WTC11 (cell line): ENCODE measurements around the gene RPIA.

Experiments used
- GABPB1 ChIP-seq: sonication (generic); formaldehyde crosslinking; IDR thresholded peaks from 2 replicates; pipeline ENCODE4 v1.8.1; 2023; ENCODE audit warnings: mild to moderate bottlenecking, missing genetic modification reagents
- SP1 ChIP-seq: sonication (generic); formaldehyde crosslinking; conservative IDR thresholded peaks from 2 replicates; pipeline ENCODE4 v1.8.1; 2022; ENCODE audit warnings: missing genetic modification reagents
- ZNF263 ChIP-seq: sonication (generic); formaldehyde crosslinking; IDR thresholded peaks from 2 replicates; pipeline ENCODE4 v1.8.1; 2022; ENCODE audit warnings: low read depth, mild to moderate bottlenecking, moderate library complexity, missing genetic modification reagents
- TF ChIP-seq, protein P1 (sequence below): fragments of 200-600 bp; IDR thresholded peaks from 2 replicates; pipeline ENCODE4 v1.8.0; 2022; ENCODE audit warnings: antibody characterized with exemption
- TF ChIP-seq, protein P2 (sequence below): sonication (generic); formaldehyde crosslinking; IDR thresholded peaks from 2 replicates; pipeline ENCODE4 v1.8.1; 2023; ENCODE audit warnings: mild to moderate bottlenecking, missing genetic modification reagents, moderate library complexity
- TF ChIP-seq, protein P3 (sequence below): sonication (generic); formaldehyde crosslinking; IDR thresholded peaks from 2 replicates; pipeline ENCODE4 v1.8.0; 2022; ENCODE audit warnings: mild to moderate bottlenecking, missing genetic modification reagents

- no peak for TF ChIP-seq GABPB1 (CRISPR knock-in tag)
- TF ChIP-seq, protein P1, sequence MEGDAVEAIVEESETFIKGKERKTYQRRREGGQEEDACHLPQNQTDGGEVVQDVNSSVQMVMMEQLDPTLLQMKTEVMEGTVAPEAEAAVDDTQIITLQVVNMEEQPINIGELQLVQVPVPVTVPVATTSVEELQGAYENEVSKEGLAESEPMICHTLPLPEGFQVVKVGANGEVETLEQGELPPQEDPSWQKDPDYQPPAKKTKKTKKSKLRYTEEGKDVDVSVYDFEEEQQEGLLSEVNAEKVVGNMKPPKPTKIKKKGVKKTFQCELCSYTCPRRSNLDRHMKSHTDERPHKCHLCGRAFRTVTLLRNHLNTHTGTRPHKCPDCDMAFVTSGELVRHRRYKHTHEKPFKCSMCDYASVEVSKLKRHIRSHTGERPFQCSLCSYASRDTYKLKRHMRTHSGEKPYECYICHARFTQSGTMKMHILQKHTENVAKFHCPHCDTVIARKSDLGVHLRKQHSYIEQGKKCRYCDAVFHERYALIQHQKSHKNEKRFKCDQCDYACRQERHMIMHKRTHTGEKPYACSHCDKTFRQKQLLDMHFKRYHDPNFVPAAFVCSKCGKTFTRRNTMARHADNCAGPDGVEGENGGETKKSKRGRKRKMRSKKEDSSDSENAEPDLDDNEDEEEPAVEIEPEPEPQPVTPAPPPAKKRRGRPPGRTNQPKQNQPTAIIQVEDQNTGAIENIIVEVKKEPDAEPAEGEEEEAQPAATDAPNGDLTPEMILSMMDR: no peak
- TF ChIP-seq ZNF263 (CRISPR knock-in tag): no peak
- TF ChIP-seq, protein P2, sequence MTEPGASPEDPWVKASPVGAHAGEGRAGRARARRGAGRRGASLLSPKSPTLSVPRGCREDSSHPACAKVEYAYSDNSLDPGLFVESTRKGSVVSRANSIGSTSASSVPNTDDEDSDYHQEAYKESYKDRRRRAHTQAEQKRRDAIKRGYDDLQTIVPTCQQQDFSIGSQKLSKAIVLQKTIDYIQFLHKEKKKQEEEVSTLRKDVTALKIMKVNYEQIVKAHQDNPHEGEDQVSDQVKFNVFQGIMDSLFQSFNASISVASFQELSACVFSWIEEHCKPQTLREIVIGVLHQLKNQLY (CRISPR knock-in tag): no peak
- no peak for TF ChIP-seq SP1 (CRISPR knock-in tag)
- TF ChIP-seq, protein P3, sequence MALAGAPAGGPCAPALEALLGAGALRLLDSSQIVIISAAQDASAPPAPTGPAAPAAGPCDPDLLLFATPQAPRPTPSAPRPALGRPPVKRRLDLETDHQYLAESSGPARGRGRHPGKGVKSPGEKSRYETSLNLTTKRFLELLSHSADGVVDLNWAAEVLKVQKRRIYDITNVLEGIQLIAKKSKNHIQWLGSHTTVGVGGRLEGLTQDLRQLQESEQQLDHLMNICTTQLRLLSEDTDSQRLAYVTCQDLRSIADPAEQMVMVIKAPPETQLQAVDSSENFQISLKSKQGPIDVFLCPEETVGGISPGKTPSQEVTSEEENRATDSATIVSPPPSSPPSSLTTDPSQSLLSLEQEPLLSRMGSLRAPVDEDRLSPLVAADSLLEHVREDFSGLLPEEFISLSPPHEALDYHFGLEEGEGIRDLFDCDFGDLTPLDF (CRISPR knock-in tag): no peak
These were observed 72.8 kb downstream of the RPIA start for GRCh38 chr2:88764141-88764849.
